ENCODE data around the gene CYP1B1.
A peak's percentile ranks its signal among the peaks of the same experiment; 100 is the strongest.
"Not testable (repeated sequence)": the region's sequence is repeated elsewhere in the genome, so short reads cannot be mapped to it uniquely, and the experiment has no call there.

Gene CYP1B1

GRCh38 chr2:38098421-38099098 is 22.6 kb upstream of the CYP1B1 start:
- no peak for DNase-seq (ENCODE audit: low spot score)

DNA sequence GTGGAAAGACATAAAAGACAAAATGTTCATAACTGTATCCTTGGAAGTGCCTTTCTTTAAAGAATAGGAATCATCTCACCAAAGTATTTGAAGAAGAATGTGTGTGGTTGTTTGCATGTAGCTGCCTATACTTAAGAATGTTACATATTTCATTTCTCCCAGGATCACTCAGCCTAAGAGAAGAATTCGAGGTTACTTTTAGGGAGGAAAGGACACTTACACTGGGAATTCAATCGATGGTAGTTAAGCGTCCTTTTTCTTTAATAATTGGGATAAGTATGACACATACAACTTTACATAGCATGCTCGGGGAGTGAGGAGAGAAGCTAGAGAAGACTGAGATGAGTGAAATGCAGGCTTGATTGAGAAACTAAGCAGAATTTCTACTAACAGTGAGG is 22.0 kb upstream of the CYP1B1 start:
- no peak for DNase-seq (ENCODE audit: low spot score)

- DNase-seq (ENCODE audit: low spot score), result no peak
Observed at GRCh38 chr2:38097258-38097987, 21.5 kb upstream of the CYP1B1 start.

GRCh38 chr2:38095996-38096861 is 20.3 kb upstream of the CYP1B1 start:
- no peak for DNase-seq (ENCODE audit: low spot score)

DNA sequence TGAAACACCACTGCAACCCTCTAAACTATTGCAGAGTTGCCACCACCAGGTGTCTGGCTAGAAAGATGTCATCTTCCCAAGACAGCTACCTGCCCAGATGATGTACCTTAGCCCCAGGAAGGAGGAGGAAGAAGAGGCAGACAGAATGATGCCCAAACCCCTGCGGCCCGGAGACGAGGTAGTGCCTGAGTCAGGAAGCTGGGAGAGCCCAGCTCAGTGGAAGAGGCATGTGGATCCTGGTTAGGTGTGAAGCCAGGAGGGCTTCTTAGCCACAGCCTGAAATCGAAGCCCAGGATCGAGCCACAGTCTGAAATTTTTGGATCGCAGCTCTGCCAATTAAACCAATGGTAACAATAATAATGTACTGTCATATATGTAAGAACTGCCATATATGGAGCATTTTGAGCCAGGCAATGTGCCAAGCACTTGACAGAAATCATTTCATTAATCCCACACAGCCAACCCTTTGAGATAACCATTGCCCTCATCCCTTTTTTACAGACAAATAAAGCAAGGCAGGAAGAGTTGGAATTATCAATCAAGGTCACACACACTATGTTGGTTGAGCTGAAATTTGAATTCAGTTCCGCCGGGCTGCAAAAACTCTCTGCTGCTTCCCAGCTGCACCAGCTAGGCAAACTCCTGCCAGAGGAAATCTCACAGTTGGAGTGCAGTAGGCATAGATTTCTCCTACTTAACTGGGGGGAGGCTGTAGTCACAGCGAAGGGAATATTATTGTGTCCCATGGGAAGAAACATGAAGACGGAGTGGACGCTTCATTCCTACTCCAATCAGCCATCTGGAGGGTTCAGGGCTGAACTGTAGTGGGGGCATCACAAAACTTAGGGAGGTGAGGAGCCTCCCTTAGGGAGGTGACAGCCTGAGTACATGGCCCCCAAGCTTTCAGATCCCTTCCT is 19.4 kb upstream of the CYP1B1 start:
- no peak for DNase-seq (ENCODE audit: low spot score)

DNA sequence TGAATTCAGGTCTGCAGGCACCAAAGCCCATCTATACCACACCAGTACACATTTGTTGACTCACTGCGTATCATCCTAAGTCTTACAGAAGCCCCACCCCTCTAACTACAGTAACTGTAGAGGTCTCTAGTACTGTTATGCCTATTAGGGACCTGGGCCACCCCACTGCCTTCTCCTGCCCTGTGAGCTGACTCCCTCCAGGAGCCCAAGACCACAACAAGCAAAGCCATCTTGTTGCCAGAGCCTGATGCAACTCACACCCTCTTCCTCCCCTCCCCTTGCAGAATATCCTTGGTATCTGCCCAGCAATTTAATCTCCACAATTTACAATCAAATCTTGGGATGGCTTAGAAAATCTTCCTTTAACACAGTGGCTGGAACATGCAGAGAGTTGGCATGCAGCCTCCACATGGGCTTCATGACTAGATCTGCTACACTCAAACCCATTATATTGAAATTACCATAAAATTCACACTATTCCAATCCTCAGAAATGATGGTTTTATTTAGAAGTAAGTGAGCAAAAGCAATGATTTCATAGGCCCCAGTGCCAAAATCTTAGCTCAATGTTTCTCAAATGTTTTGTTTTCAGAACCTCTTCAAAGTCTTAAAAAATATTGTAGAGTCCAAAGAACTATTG is 17.7 kb upstream of the CYP1B1 start:
- no peak for DNase-seq (ENCODE audit: low spot score)

GRCh38 chr2:38092196-38092902 is 16.4 kb upstream of the CYP1B1 start:
- no peak for DNase-seq (ENCODE audit: low spot score)

- no peak for DNase-seq (ENCODE audit: low spot score)
Observed at GRCh38 chr2:38091760-38092159, 15.8 kb upstream of the CYP1B1 start.

- no peak for DNase-seq (ENCODE audit: low spot score)
Observed at GRCh38 chr2:38090928-38091327, 15.0 kb upstream of the CYP1B1 start.

- not testable (repeated sequence) for DNase-seq (ENCODE audit: low spot score)
Observed at GRCh38 chr2:38090212-38090611, 14.3 kb upstream of the CYP1B1 start.

- DNase-seq (ENCODE audit: low spot score), result not testable (repeated sequence)
Observed at GRCh38 chr2:38085998-38086698, 10.2 kb upstream of the CYP1B1 start.

GRCh38 chr2:38084556-38084955 is 8.6 kb upstream of the CYP1B1 start:
- DNase-seq (ENCODE audit: low spot score), result not testable (repeated sequence)

- not testable (repeated sequence) for DNase-seq (ENCODE audit: low spot score)
Observed at GRCh38 chr2:38082727-38083126, 6.8 kb upstream of the CYP1B1 start.

- DNase-seq (ENCODE audit: low spot score), result no peak
Observed at GRCh38 chr2:38080346-38080745, 4.4 kb upstream of the CYP1B1 start.

DNA sequence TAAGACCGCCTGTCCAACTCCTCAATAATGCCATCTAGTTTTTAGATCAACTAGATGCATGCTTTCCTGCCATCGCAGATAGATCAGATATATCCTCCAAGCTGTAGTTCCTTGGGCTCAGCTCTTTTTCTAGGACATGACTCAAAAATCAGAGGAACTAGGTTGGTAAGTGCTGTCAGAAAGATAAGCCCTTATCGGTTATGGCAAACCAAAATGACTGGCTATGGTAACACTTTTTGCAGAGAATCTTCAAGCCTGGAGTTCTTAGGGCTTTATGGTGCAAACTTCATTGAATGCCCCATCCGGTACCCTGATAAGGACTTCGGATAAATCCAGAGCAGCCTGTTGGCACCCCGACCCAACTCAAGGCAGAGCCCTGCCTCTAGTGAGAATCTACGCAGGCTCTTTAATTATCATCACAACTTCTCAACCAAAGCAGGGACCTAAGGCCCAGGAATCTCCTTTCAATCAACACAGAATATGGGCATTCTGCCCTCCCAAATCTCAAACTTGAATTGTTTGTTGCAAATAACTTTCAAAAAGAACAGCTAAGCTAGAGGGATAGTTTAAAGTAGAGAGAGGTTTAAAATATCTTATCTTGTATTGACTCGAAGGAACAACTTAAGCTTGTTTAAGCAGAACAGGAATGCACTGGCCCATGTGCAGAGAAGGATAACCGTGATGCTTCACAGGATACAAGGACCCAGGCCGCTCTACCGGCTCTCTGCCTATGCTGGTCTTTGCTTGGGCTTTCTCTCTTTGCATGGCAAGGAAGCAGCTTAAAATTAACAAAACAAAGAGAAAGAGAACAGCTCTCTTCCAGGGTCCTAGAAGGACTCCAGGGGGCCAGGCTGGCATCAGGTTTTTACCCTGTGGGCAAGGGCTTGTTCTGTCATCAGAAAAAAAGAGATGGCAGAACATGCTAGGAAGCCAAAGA is 3.4 kb upstream of the CYP1B1 start:
- no peak for DNase-seq (ENCODE audit: low spot score)

DNA sequence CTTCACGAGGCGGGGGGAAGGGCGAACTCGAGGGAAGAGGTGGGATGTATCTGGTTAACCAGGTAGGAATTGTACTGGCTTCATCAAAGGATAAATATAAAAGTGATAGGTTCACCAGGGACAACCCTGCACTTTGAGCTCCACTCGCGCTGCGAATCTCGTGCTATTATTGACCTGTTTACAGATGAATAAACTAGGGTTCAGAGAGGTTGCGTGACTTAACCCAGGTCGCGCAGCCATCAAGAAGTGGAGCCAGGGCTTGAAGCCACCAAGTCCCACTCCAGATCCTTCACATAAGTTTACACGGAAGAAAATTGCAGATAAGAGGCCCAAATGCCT is 1.4 kb upstream of the CYP1B1 start:
- DNase-seq (ENCODE audit: low spot score), result no peak

DNA sequence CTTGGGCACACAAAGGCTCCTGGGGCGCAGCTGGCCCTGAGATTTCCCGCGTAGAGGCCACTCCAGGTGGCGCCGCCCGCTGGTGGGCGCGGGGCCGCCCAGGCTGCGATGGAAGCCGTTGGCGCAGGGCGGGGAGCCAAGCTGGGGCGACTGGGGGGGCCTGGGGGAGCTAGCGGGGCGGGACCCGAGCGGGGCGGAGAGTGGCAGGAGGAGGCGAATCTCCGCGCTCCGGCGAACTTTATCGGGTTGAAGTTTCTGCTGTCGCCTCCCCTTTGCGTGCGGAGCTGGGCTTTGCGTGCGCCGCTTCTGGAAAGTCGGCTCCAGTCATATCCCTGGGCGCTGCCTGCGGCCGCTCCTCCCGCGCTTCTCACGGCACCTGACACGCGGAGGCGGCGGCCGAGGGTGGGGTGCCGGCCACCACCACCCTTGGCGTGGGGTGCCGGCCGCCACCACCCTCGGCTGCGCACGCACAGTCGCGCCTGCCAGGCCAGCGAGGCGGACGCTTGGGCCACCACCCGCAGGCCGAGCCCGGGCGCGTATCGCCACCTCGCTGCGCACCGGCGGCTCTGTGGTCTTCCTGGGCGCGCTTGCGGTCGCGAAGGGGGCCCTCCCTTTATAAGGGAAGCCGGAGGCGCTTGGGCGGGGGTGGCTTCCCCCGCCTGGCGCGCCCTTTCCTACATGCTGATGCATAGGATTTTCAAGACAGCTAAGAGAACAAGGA is 919 bp upstream of the CYP1B1 start:
- DNase-seq (ENCODE audit: low spot score), result peak; percentile 13

DNA sequence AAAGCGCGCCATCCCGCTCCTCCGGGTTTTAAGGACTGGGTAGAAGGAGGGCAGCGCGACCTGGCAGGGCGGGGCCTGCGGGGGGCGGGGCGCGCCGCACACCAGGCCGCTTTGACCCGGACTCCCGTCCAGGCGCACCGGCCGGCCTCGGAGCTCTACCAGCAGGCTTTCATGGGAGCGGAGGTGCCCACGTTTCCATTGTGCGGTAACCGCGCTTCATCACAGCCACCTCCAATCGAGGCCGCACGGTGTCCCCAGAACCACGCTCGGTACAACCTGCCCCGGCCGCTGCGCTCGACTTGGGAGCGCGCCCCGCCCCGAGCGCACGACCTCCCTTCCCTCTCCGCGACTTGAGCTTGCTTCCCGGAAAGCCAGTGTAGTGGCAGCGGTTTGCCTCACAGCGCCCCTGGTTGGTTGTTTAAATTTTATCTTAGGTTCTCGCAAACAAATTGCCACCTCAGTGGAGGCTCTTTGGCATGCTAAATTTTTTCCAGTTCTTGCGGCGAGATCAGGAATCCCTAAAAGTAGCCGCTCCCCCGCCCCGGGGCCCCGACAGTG is 280 bp upstream of the CYP1B1 start:
- DNase-seq (ENCODE audit: low spot score), result no peak
